GM03348 (cell line): ENCODE measurements around the gene CCL24.
"Not testable (repeated sequence)": the region's sequence is repeated elsewhere in the genome, so short reads cannot be mapped to it uniquely, and the experiment has no call there.

Experiments
- DNase-seq: peaks from one replicate; pipeline ENCODE4 v3.0.0; 2012; ENCODE audit warnings: low spot score

Gene CCL24, protein sequence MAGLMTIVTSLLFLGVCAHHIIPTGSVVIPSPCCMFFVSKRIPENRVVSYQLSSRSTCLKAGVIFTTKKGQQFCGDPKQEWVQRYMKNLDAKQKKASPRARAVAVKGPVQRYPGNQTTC

DNA sequence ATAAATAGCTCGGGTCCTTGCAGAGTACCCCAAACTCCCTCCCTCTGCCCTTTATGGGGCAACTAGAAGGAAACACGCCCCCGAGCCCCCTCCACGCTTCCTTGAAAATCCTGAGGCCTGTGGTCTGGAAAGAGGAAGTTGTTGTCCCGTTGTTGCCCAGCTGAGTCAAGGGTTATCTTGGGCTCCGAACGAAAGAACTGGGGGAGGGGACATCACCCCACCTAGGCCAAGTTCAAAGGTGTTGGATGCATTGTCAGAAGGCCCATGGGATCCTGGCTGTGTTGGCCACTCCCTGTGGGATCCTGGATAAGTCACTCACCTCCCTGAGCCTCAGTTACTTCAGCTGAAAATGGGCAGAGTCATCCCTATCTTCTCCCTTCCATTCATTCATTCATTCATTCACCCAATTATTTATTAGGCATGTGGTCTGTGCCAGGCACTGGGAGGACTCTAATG, at the start of gene CCL24:
TSS of gene CCL24 (minus strand) at position 26 of the 456 bp plus-strand sequence. CDS start 91 bp downstream, outside the sequence.
- no peak for DNase-seq

DNA sequence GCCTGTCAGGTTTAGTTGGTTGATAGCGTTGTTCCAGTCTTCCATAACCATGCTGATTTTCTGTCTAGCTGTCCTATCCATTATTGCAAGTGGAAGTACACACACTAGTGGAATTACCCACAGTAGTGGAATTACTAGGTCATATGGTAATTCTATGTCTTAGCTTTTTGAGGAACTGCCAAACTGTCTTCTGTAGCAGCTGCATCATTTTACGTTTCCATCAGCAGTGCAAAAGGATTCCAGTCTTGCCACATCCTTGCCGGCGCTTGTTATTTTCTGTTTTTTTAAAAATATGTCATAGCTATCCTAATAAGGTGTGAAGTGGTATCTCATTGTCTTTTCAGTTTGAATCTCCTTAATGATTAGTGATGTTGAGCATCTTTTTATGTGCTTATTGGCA, 48.0 kb upstream of the CCL24 start:
- DNase-seq, result no peak

DNA sequence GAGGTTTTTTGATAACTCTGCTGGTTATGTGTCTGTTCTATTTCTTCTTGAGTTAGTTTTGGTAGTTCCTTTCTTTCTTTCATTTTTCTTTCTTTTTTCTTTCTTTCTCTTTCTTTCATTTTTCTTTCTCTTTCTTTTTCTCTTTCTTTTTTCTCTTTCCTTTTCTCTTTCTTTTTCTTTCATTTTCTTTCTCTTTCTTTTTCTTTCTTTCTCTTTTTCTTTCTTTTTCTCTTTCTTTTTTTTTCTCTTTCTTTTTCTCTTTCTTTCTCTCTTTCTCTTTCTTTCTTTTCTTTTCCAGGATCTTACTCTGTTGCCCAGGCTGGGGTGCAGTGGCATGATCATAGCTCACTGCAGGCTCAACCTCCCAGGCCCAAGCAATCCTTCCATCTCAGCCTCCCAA, 44.8 kb upstream of the CCL24 start:
- DNase-seq, result no peak

DNA sequence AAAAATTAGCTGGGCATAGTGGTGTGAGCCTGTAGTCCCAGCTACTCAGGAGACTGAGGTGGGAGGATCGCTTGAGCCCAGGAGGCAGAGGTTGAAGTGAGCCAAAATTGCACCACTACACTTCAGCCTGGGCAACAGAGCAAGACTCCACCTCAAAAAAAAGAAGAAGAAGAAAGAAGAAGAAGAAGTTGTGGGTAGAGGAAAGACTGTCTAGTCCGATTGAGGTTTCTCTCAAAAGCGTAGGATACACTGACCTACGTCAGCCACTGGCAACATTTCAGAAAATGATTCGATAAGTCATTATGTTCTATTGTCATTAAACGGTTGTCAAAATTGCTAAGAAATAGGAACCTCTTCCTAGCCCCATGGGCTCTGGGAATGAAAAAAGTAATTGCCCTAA, 42.9 kb upstream of the CCL24 start:
- no peak for DNase-seq

DNA sequence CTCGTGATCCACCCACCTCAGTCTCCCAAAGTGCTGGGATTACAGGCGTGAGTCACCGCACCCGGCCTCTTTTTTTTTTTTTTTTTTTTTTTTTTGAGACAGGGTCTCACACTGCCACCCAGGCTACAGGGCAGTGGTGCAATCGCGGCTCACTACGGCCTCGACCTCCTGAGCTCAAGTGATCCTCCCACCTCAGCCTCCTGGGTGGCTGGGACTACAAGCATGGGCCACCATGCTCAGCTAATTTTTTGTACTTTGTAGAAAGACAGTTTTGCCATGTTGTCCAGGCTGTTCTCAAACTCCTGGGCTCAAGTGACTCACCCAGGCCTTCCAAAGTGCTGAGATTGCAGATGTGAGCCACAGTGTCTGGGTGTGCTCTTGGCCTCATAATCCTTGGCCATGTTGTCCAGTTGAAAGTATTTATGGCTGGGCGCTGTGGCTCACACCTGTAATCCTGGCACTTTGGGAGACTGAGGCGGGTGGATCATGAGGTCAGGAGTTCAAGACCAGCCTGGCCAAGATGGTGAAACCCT, 41.3 kb upstream of the CCL24 start:
- not testable (repeated sequence) for DNase-seq

DNA sequence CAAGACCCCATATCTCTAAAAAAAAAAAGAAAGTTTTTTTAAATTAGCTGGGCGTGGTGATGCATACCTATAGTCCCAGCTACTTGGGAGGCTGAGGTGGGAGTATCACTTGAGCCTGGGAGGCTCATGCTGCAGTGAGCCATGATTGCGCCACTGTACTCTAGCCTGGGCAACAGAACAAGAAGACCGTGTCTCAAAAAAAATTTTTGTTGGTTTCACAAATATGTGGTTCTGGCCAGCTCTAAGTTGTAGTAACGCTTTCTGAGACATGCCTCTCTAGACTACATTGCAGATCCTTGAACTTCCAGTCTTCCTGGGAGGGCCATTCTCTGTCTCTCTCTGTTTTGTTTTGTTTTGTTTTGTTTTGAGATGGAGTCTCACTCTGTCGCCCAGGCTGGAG, 40.6 kb upstream of the CCL24 start:
- DNase-seq, result peak; percentile 81

DNA sequence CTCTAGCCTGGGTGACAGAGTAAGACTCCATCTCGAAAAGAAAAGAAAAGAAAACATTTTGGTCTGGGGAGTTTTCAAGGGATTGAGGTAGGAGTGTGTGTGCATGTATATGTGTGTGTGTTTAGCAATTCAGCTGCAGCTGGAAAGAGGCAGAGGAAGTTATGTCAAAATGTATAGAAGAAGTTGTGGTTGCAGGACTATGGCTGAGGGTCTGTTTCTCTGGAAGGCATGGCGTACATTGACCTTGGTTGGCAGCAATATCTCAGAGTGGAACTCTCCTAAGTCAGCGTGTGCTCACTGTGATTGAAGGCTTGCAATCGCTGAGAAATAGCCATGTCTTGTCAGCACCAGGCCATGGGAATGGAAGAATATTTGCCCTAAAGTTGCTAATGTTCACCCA, 36.6 kb upstream of the CCL24 start:
- no peak for DNase-seq

DNA sequence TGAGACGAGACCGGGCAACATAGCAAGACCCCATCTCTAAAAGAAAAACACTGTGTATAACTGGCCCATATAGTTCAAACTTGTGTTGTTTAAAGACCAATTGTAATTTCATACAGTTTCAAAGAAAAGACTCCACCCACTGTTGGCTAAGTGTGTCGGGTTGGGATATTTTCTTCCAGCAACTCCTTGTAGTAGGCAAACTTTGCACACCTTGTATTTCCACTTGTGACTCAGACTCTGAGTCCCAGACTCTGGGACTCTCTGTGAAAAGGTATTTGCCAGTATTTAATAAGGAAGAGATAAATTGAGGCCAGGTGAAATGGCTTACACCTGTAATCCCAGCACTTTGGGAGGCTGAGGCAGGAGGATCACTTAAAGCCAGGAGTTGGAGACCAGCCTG, 36.0 kb upstream of the CCL24 start:
- DNase-seq, result no peak

DNA sequence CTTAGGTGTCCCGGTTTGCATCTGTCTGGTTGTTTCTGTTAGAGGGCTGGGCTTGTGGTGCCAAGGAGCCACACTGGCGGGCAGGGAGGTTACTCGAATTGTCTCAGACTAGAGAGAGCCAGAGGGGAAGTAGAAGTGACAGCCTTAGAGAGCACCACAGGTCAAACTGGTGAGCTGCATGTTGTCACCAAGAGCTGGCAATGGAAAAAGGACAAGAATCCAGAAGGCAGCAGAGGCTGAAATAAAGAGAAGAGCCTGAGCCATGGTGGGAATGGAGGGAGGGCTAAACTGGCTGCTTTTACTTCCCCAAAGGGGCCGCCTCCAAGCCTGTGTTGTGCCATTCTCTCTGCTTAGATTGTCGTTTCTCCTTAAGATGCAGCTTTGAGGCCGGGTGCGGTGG, 34.1 kb upstream of the CCL24 start:
- no peak for DNase-seq

DNA sequence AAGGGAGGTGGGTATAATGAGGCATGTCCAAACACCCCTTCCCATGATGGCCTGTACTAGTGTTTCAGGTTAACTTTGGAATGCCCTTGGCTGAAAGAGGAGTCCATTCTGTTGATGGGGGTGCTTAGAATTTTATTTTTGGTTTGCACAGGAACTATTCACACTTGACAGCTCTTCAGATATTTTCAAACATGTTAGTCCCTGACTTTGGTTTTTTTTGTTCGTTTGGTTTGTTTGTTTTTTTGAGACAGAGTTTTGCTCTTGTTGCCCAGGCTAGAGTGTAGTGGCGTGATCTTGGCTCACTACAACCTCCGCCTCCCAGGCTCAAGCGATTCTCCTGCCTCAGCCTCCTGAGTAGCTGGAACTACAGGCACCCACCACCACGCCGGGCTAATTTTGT, 31.5 kb upstream of the CCL24 start:
- DNase-seq, result not testable (repeated sequence)

DNA sequence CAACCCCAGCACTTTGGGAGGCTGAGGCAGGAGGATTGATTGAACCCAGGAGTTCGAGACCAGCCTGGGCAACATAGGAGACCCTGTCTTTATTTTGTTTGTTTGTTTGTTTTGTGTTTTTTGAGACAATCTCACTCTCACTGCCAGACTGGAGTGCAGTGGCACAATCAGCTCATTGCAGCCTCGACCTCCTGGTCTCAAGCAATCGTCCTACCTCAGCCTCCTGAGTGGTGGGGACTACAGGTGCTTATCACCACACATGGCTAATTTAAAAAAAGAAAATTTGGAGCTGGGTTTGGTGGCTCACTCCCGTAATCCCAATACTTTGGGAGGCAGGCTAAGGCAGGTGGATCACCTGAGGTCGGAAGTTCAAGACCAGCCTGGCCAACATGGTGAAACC, 30.6 kb upstream of the CCL24 start:
- no peak for DNase-seq

DNA sequence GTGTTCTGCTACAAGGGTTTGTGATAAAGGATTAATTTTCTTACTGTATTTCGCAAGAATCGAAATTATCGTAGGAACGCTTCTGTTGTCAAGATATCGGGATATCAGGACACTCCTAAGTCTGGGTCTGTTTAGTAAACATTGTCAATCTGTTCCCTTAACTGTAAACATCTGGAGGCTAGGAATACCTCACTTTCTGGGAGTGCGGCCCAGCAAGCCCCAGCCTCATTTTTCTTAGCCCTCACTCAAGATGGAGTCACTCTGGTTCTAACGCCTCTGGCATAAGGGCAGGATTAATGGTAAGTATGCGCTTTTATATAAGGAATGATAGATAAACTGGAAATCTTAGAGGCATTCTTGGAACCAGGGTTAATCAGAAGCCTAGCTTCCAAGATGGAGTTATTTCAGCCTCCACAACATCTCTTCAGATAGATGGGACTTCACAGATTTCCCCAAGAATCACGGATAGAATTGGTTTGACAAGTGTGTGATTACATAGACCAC, 30.1 kb upstream of the CCL24 start:
- no peak for DNase-seq

DNA sequence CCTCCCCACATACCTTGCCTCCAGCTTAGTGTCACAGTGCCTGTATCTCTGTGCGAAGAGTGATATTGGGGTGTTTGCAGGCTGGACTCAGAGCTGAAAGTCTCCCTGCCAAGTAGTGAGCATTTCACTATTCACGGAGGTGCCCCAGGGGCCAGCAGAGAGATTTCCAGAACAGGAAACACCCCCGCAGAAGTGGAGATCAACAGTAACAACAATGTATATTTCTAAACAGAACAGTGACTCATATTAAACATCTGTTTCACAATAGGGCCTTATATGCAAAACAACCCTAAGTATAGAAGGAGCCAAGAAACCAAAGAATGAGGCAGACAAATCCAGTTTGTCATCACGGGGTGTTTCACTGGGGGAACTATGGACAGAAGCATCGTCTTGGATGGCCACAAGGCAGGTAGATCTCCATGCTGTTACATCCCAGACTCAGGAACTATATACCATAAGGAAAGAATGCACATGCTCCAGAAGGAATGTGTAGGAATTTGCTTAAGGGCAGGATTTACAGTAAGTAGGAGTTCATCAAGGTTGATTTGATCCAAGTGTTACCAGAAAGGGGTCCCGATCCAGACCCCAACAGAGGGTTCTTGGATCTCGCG, 29.3 kb upstream of the CCL24 start:
- peak; percentile 66 for DNase-seq

DNA sequence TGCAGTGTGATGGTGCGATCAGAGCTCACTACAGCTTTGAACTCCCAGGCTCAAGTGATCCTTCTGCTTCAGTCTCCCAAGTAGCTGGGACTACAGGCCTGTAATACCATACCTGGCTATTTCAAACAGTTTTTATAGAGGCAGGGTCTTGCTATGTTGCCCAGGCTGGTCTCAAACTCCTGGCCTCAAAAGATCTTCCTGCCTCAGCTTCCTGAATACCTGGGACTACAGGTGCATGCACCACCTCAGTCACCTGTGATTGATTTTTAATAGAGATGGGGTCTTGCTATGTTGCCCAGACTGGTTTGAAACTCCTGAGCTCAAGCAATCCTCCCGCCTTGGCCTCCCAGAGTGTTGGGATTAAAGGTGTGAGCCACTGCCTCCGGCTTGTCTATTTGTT, 26.4 kb upstream of the CCL24 start:
- no peak for DNase-seq

DNA sequence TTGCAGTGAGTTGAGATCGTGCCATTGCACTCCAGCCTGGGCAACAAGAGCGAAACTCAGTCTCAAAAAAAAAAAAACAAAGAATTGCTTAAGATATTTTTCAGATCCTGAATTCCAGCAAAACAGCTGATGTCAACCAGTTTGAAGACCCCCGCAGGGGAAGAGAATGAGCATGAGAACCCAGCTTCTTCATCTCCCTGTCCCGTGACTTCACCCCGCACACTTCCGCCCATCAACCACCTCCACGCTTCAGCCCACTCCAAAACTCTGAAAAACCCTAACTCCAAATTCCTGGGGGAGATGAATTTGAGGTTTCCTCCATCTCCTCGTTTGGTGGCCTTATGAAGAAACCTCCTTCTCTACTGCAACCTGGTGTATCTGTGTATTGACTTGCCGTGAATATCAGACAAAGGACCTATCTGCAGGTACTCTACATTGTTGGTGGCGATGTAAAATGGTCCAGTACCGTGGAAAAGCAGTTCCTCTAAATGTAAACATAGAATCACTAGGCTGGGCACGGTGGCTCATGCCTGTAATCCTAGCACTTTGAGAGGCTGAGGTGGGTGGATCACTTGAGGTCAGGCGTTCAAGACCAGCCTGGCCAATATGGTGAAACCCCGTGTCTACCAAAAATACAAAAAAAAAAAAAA, 24.8 kb upstream of the CCL24 start:
- DNase-seq, result not testable (repeated sequence)

DNA sequence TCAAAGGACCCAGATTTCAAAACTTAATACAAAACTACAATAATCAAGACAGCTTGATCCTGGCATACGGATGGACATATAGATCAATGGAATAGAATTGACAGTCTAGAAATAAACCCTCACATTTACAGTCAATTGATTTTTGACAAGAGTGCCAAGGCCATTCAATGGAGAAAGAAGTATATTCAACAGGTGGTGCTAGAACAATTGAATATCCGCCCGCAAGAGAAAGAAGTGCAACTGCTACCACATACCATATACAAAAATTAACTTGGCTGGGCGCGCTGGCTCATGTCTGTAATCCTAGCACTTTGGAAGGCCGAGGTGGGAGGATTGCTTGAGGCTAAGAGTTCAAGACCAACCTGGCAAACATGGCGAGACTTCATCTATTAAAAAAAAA, 23.2 kb upstream of the CCL24 start:
- no peak for DNase-seq

DNA sequence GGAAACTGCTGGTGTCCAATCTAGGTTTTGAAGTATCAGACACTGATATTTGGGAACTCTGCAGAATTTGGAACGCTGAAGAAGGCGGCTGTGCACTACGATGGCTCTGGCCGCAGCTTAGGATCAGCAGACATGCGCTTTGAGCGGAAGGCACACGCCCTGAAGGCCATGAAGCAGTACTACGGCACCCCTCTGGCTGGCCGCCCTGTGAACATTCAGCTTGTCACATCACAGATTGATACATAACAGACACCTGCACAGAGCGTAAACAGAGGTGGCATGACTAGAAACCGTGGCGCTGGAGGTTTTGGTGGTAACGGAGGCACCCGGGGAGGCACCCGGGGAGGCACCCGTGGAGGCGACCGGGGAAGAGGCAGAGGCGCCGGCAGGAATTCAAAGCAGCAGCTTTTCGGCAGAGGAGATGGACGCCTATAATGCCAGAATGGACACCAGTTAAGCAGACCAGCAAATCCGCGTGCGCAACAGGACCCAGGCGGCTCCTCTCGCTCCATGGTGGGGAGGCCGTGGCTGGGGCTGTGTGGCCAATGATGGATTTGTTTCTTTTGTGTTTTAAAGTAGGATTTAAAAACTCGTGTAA, 22.2 kb upstream of the CCL24 start:
- no peak for DNase-seq

DNA sequence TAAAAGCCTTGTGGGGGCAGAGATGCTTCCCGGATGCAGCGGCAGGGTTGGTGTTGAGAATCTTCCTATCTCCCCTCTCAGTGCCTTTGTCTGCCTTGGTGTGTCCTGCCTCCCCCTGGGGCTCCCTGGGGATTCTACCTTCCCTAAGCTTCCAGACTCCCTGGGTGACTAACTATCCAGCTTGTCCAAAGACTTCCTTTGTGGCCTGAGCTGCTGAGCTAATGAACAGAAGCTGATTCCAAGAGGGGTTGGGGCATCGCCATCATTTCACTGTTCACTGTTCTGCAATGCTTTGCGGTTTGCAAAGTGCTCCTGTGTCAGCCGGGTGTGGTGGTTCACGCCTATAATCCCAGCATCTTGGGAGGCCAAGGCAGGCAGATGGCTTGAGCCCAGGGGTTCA, 20.1 kb upstream of the CCL24 start:
- DNase-seq, result peak; percentile 42

DNA sequence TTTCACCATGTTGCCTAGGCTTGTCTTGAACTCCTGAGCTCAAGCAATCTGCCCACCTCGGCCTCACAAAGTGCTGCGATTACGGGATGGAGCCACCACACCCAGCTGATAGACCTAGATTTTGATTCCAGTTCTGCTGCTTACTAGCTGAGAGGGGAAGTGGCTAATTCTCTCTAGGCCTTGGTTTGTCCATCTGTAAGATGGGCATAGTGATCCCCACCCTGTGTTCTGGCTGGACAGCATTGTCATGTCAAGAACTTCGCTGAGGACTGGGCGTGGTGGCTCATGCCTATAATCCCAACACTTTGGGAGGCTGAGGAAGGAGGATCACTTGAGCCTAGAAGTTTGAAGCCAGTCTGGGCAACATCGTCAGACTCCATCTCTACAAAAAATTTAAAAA, 17.4 kb upstream of the CCL24 start:
- DNase-seq, result no peak

DNA sequence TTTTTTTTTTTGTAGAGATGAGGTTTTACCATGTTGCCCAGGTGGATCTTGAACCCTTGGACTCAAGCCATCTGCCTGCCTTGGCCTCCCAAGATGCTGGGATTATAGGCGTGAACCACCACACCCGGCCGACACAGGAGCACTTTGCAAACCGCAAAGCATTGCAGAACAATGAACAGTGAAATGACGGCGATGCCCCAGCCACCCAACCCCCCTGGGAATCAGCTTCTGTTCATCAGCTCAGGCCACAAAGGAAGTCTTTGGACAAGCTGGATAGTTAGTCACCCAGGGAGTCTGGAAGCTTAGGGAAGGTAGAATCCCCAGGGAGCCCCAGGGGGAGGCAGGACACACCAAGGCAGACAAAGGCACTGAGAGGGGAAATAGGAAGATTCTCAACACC, 16.1 kb upstream of the CCL24 start:
- DNase-seq, result peak; percentile 65

DNA sequence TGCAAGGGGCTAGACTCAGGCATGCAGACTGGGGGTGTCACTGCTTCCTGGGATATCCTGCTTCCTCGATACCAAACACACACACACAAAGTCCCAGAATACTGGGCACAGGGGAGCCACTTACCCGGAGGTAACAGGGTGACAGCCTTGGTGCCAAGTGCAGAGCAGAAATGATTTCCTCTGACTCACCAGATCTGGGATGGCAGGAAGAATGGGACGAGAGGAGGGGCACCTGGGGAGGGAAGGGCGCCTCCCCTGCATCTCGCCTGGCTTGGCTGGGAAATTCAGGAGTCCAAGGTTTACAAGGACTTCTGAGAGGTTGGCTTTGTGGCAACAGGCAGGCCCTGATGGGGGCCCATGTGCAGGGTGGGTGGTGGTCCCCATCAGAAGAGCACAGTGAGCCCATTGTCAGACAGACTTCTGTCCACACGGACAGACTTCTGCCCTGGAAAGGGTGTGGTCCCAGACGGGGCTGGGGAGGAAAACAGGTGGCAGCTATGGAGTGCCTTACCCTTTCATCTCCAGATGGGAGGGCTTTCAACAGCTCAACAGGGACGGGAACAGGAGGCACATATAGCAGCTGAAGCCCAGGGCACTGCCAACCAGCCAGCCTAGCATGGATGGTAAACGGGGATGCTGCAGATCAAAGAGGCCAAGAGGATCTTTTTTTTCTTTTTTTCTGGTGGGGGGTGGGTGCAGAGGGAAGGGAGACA, 9.7 kb upstream of the CCL24 start:
- no peak for DNase-seq

DNA sequence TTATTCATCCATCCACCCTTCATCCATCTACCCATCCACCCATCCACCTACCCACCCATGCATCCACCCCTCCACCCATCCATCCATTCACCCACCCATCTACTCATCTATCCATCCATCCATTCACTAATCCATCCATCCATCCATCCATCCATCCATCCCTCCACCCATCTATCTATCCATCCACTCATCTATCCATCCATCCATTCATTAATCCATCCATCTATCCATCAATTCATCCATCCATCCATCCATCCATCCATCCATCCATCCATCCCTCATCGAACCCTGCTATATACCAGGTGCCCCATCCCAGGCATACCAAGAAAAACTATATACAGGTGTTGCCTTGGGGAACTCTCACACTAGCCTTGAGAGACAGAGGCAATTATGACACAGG, 7.1 kb upstream of the CCL24 start:
- no peak for DNase-seq
